DMS79 (cell line): ENCODE measurements around the gene HLA-DRB5.
"Not testable (repeated sequence)": the region's sequence is repeated elsewhere in the genome, so short reads cannot be mapped to it uniquely, and the experiment has no call there.

Experiments used
- DNase-seq: peaks from one replicate; lab custom pipeline; 2025; lab: John Stamatoyannopoulos, UW

Gene HLA-DRB5

GRCh38 chr6:32529697-32530430, at the start of gene HLA-DRB5:
HLA-DRB5 (minus strand) TSS chr6:32530287; CDS start chr6:32530224, 63 bp downstream.
- no peak for DNase-seq

- DNase-seq, result no peak
Measured at GRCh38 chr6:32578962-32579361, 48.9 kb upstream of the HLA-DRB5 start.

- DNase-seq, result not testable (repeated sequence)
Measured at GRCh38 chr6:32577493-32577892, 47.4 kb upstream of the HLA-DRB5 start.

GRCh38 chr6:32576250-32576649, 46.2 kb upstream of the HLA-DRB5 start:
- no peak for DNase-seq

GRCh38 chr6:32570363-32570905, 40.3 kb upstream of the HLA-DRB5 start:
- no peak for DNase-seq

GRCh38 chr6:32568561-32568960, 38.5 kb upstream of the HLA-DRB5 start:
- DNase-seq, result no peak

- no peak for DNase-seq
Measured at GRCh38 chr6:32566957-32567356, 36.9 kb upstream of the HLA-DRB5 start.

- no peak for DNase-seq
Measured at GRCh38 chr6:32565511-32565910, 35.4 kb upstream of the HLA-DRB5 start.

- DNase-seq, result no peak
Measured at GRCh38 chr6:32562940-32563339, 32.9 kb upstream of the HLA-DRB5 start.

- no peak for DNase-seq
Measured at GRCh38 chr6:32559747-32560146, 29.7 kb upstream of the HLA-DRB5 start.

- DNase-seq, result no peak
Measured at GRCh38 chr6:32558426-32559057, 28.5 kb upstream of the HLA-DRB5 start.

GRCh38 chr6:32554116-32554965, 24.3 kb upstream of the HLA-DRB5 start:
- DNase-seq, result no peak

- no peak for DNase-seq
Measured at GRCh38 chr6:32553037-32553742, 23.1 kb upstream of the HLA-DRB5 start.

GRCh38 chr6:32551410-32551809, 21.3 kb upstream of the HLA-DRB5 start:
- no peak for DNase-seq

- no peak for DNase-seq
Measured at GRCh38 chr6:32539839-32540238, 9.8 kb upstream of the HLA-DRB5 start.

- not testable (repeated sequence) for DNase-seq
Measured at GRCh38 chr6:32530431-32530793, 325 bp upstream of the HLA-DRB5 start.

- DNase-seq, result no peak
Measured at GRCh38 chr6:32522302-32523047, 7.6 kb downstream of the HLA-DRB5 start.

- DNase-seq, result no peak
Measured at GRCh38 chr6:32519910-32520258, 10.2 kb downstream of the HLA-DRB5 start.

GRCh38 chr6:32519118-32519909, 10.8 kb downstream of the HLA-DRB5 start:
- no peak for DNase-seq

- DNase-seq, result no peak
Measured at GRCh38 chr6:32517654-32518445, 12.2 kb downstream of the HLA-DRB5 start.
